Stomach smooth muscle (tissue), 2 donors: Measurements from ENCODE around the gene PTMS.

Experiments
- H3K27ac ChIP-seq: one replicate; pipeline ENCODE4 v1.7.0; 2013; ENCODE audit warnings: mild to moderate bottlenecking, low read length, inconsistent platforms
- H3K27me3 ChIP-seq, 2 donors: one replicate each; pipeline ENCODE4 v1.7.0; 2013; ENCODE audit warnings: low read length in 2 of 2; ENCODE audit not compliant: insufficient read depth in 2 of 2, control insufficient read depth in 1 of 2
- H3K36me3 ChIP-seq, 2 donors: one replicate each; pipeline ENCODE4 v1.7.0; 2013; ENCODE audit warnings: low read length in 2 of 2; ENCODE audit not compliant: control insufficient read depth in 2 of 2, insufficient read depth in 2 of 2
- H3K4me1 ChIP-seq: one replicate; pipeline ENCODE4 v1.7.0; 2013; ENCODE audit warnings: low read length; ENCODE audit not compliant: control insufficient read depth, insufficient read depth
- H3K4me3 ChIP-seq, 2 donors: one replicate each; pipeline ENCODE4 v1.7.0; 2013; ENCODE audit warnings: low read length in 2 of 2
- H3K9ac ChIP-seq, 2 donors: one replicate each; pipeline ENCODE4 v1.7.0; 2013; ENCODE audit warnings: low read length in 2 of 2, mild to moderate bottlenecking in 1 of 2
- H3K9me3 ChIP-seq, 2 donors: one replicate each; pipeline ENCODE4 v1.7.0; 2013; ENCODE audit warnings: low read length in 2 of 2; ENCODE audit not compliant: control insufficient read depth in 2 of 2
- donor health status: healthy.
- donor health status: Pancreatic carcinoma.

Gene PTMS

GRCh38 chr12:6788972-6789924 is 23.1 kb downstream of the PTMS start, which contains the start of gene CD4:
CD4 (plus strand) TSS chr12:6789528; CDS start chr12:6800139, 10,611 bp downstream.
- H3K27ac ChIP-seq = no peak within 1 kb of the TSS
- H3K4me3 ChIP-seq = no peak within 1 kb of the TSS
- no peaks in the 10 kb centered on the region for H3K27me3 ChIP-seq
- H3K9me3 ChIP-seq = no peaks in the 10 kb centered on the region
- no peak within 1 kb of the TSS for H3K9ac ChIP-seq
- H3K36me3 ChIP-seq = no peaks in the 10 kb centered on the region
- peaks cover 4% of the 10 kb centered on the region for H3K4me1 ChIP-seq

GRCh38 chr12:6790496-6791150 is 24.5 kb downstream of the PTMS start:
- no peak overlapping the region for H3K27ac ChIP-seq

DNA sequence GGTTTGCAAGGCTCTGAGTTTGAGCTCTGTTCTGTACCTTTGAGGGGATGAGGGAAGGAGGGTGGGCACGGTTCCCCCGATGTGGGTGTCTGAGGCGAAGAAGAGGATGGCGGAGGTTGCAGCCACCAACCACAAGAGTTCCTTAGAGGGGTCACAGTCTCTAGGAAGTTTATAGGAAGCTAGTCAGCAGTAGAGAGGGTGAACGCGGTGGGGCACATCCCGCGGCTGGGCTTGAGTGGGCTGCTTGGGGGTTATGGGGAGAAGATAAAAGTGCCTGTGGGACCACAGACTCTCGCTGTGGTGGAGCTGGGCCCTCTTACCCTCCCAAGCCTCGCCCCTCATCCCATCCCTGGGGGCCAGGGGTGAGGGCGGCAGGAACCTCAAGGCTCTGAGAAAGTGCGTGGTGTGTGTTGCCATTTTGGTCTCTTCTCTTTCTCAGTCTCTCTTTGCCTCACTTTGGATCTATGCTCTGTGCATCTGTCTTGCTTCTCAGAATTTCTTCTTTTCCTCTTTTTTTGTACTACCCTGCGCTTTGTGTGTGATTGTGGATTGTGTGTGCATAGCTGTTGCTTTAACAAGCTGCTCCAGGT is 25.9 kb downstream of the PTMS start:
- Histone ChIP-seq H3K27me3 (no peaks in the 10 kb centered on the region), H3K9ac (peak overlapping the region in 1 of 2 donors; percentile 32), H3K36me3 (no peaks in the 10 kb centered on the region), H3K4me3 (no peak overlapping the region), H3K4me1 (peaks cover 4% of the 10 kb centered on the region), H3K27ac (no peak overlapping the region), H3K9me3 (no peaks in the 10 kb centered on the region)

More at GRCh38 chr12:6790496-6791150, 24.5 kb downstream of the PTMS start:
- Histone ChIP-seq H3K9ac (no peak overlapping the region), H3K9me3 (no peaks in the 10 kb centered on the region), H3K4me3 (no peak overlapping the region), H3K4me1 (peaks cover 4% of the 10 kb centered on the region), H3K27me3 (no peaks in the 10 kb centered on the region), H3K36me3 (no peaks in the 10 kb centered on the region)

GRCh38 chr12:6792522-6793201 is 26.5 kb downstream of the PTMS start:
- no peak overlapping the region for H3K27ac ChIP-seq
- H3K9me3 ChIP-seq = no peaks in the 10 kb centered on the region
- H3K9ac ChIP-seq = peak overlapping the region in 1 of 2 donors; percentile 32
- H3K27me3 ChIP-seq = no peaks in the 10 kb centered on the region
- H3K36me3 ChIP-seq = no peaks in the 10 kb centered on the region
- peak overlapping the region in 1 of 2 donors; percentile 8 for H3K4me3 ChIP-seq
- H3K4me1 ChIP-seq = peaks cover 4% of the 10 kb centered on the region

DNA sequence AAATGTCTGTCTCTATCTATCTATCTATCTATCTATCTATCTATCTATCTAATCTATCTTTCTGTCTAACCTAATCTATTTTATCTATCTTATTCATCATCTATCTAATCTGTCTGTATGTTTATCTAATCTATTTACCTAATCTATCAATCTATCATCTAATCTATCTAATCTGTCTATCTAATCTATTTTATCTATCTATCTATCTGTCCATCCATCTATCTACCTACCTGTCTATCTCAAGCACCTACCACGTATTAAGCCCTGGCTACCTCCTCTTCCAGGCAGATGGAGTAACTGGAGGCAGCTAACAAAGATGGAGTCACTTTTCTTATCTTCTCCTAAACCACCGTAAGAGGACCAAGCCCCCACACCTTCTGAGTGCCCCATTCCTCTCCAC is 28.9 kb downstream of the PTMS start:
- Histone ChIP-seq H3K9me3 (no peaks in the 10 kb centered on the region), H3K36me3 (no peaks in the 10 kb centered on the region), H3K27me3 (no peaks in the 10 kb centered on the region)

GRCh38 chr12:6796576-6796975 is 30.4 kb downstream of the PTMS start:
- no peaks in the 10 kb centered on the region for H3K36me3 ChIP-seq
- H3K27me3 ChIP-seq = no peaks in the 10 kb centered on the region
- no peak overlapping the region for H3K9ac ChIP-seq
- no peaks in the 10 kb centered on the region for H3K9me3 ChIP-seq
- peaks cover 4% of the 10 kb centered on the region for H3K4me1 ChIP-seq
- no peak overlapping the region for H3K4me3 ChIP-seq
- H3K27ac ChIP-seq = no peak overlapping the region

More for the DNA sequence above, 28.9 kb downstream of the PTMS start:
- no peak overlapping the region for H3K27ac ChIP-seq
- H3K9ac ChIP-seq = no peak overlapping the region
- peaks cover 4% of the 10 kb centered on the region for H3K4me1 ChIP-seq
- no peak overlapping the region for H3K4me3 ChIP-seq

DNA sequence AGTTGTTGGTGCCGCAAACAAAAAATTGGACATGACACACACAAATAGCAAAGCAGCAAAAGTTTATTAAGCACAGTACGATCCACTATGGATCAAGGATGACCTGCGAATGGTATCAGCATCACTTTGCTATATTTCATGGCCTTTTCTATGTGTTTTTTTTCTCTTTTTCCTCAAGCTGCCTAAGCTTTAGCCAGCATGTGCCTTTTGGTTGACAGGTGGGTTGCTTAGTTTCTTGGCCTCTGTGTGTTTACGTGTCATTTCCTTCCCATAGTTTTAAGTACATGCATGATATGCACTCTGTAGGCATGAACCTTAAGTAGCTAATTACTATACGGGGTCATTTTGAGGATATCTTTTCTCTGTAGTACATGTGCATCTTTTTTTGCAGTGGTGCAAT is 33.0 kb downstream of the PTMS start:
- Histone ChIP-seq H3K9me3 (no peaks in the 10 kb centered on the region), H3K9ac (no peak overlapping the region), H3K27me3 (no peaks in the 10 kb centered on the region), H3K27ac (no peak overlapping the region), H3K36me3 (no peaks in the 10 kb centered on the region), H3K4me3 (no peak overlapping the region), H3K4me1 (no peaks in the 10 kb centered on the region)

DNA sequence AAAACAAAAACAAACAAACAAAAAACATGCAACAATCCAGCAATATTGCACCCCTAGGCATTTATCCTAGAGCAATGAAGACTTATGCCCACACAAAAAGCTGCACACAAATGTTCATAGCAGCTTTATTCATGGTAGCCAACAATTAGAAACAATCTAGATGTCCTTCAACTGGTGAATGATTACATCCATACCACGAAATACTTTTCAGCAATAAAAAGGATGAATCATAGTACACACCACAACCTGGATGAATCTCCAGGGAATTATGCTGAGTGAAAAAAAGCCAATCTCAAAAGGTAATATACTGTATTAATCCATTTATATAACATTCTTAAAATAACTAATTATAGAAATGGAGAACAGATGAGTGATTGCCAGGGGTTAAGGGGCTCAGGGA is 41.0 kb downstream of the PTMS start:
- H3K27me3 ChIP-seq = no peaks in the 10 kb centered on the region
- H3K4me1 ChIP-seq = no peaks in the 10 kb centered on the region
- H3K9ac ChIP-seq = no peak overlapping the region
- H3K36me3 ChIP-seq = no peaks in the 10 kb centered on the region
- no peak overlapping the region for H3K4me3 ChIP-seq
- no peak overlapping the region for H3K27ac ChIP-seq
- no peaks in the 10 kb centered on the region for H3K9me3 ChIP-seq

GRCh38 chr12:6809056-6809455 is 42.9 kb downstream of the PTMS start:
- no peaks in the 10 kb centered on the region for H3K9me3 ChIP-seq
- no peak overlapping the region for H3K27ac ChIP-seq
- peaks cover 0 to under 1% of the 10 kb centered on the region in 2 donors for H3K27me3 ChIP-seq
- no peak overlapping the region for H3K9ac ChIP-seq
- H3K4me3 ChIP-seq = no peak overlapping the region
- no peaks in the 10 kb centered on the region for H3K36me3 ChIP-seq
- no peaks in the 10 kb centered on the region for H3K4me1 ChIP-seq

DNA sequence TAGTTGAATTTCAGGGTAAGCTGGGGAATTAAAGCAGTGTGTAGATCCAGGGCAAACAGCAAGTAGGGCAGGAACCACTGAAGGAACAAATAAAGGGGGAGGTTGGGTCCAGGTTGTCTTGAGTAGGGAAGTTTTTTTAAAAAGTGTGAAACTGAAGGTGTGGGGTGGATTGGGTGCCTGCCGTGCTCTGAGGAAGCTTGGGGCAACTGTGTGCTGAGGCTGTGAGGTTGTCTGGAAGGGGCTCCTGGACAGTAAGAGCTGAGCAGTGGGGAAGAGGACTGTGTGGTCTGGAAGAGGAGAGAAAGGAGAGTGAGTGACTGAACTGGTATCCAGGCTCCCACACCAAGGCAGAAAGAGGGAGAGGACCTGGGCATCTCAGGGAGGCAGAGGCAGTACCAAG is 44.6 kb downstream of the PTMS start:
- no peaks in the 10 kb centered on the region for H3K36me3 ChIP-seq
- H3K27me3 ChIP-seq = peaks cover 0 to 7% of the 10 kb centered on the region in 2 donors
- no peak overlapping the region for H3K4me3 ChIP-seq
- peaks cover 2% of the 10 kb centered on the region for H3K4me1 ChIP-seq
- no peaks in the 10 kb centered on the region for H3K9me3 ChIP-seq
- H3K27ac ChIP-seq = no peak overlapping the region
- no peak overlapping the region for H3K9ac ChIP-seq
